Liver (tissue), 3 donors: ENCODE data around the gene CALML6.

Experiments used
- CTCF ChIP-seq: fragments of 150-350 bp; IDR thresholded peaks from 2 replicates; pipeline ENCODE4 v1.5.1; 2017; ENCODE audit warnings: improper control_type of control experiment, low read depth, low read length; ENCODE audit not compliant: missing input control
- JUND ChIP-seq, 2 donors: IDR thresholded peaks; 2 replicates each; pipeline ENCODE4 v1.6.1; 2016; ENCODE audit warnings: antibody characterized with exemption in 2 of 2
- RAD21 ChIP-seq, 2 donors: IDR thresholded peaks; 2 replicates each; pipeline ENCODE4 v1.6.1; 2016; ENCODE audit warnings: antibody characterized with exemption in 2 of 2, mild to moderate bottlenecking in 2 of 2
- ZBTB33 ChIP-seq: IDR thresholded peaks from 2 replicates; pipeline ENCODE4 v1.6.1; 2016; ENCODE audit warnings: antibody characterized with exemption
- donor health status: healthy.
- donor health status: healthy.

- TF ChIP-seq ZBTB33 (no peak), CTCF (no peak), JUND (IDR thresholded peaks at IDR 0.05) (no peak), RAD21 (IDR thresholded peaks at IDR 0.05) (no peak)
Measured at GRCh38 chr1:1889090-1889750, 25.8 kb upstream of the CALML6 start.
